H9 (cell line): ENCODE results near the gene ATP1B2. TPM values are rescaled to one million over a fixed set of nuclear protein-coding genes. Genes with fewer than 3 reads are reported as not detected.
A peak's percentile ranks its signal among the peaks of the same experiment; 100 is the strongest.

ENCODE experiments used
- DNase-seq: peaks from one replicate; pipeline ENCODE4 v3.0.0-alpha.2; 2017
- H2AFZ ChIP-seq: one replicate; pipeline ENCODE4 v1.6.1; 2013; ENCODE audit warnings: mild to moderate bottlenecking, low read length, control low read depth, moderate library complexity
- H2AK5ac ChIP-seq: 2 replicates; pipeline ENCODE4 v1.6.1; 2013; ENCODE audit warnings: low read length, control low read depth, mixed read lengths; ENCODE audit not compliant: insufficient read length
- H2BK120ac ChIP-seq: one replicate; pipeline ENCODE4 v1.6.1; 2013; ENCODE audit warnings: low read depth, mild to moderate bottlenecking, low read length, control low read depth, inconsistent platforms; ENCODE audit not compliant: poor library complexity, severe bottlenecking
- H2BK12ac ChIP-seq: 2 replicates; pipeline ENCODE4 v1.6.1; 2013; ENCODE audit warnings: low read length, control low read depth, mixed read lengths, low read depth; ENCODE audit not compliant: insufficient read length
- H2BK15ac ChIP-seq: 2 replicates; pipeline ENCODE4 v1.6.1; 2013; ENCODE audit warnings: low read depth, low read length, control low read depth
- H2BK20ac ChIP-seq: one replicate; pipeline ENCODE4 v1.6.1; 2013; ENCODE audit warnings: low read depth, mild to moderate bottlenecking, low read length, control low read depth, inconsistent platforms; ENCODE audit not compliant: poor library complexity, severe bottlenecking
- H2BK5ac ChIP-seq: 2 replicates; pipeline ENCODE4 v1.6.1; 2013; ENCODE audit warnings: low read length, control low read depth, mixed read lengths; ENCODE audit not compliant: insufficient read length
- H3K14ac ChIP-seq: 2 replicates; pipeline ENCODE4 v1.6.1; 2013; ENCODE audit warnings: low read length, control low read depth; ENCODE audit not compliant: insufficient read depth
- H3K18ac ChIP-seq: 2 replicates; pipeline ENCODE4 v1.6.1; 2013; ENCODE audit warnings: low read depth, mild to moderate bottlenecking, mixed read lengths, low read length, control low read depth; ENCODE audit not compliant: insufficient read length
- H3K23ac ChIP-seq: 2 replicates; pipeline ENCODE4 v1.6.1; 2013; ENCODE audit warnings: low read length, control low read depth, mixed read lengths, low read depth; ENCODE audit not compliant: insufficient read length
- H3K23me2 ChIP-seq: 2 replicates; pipeline ENCODE4 v1.6.1; 2013; ENCODE audit warnings: low read depth, mild to moderate bottlenecking, mixed read lengths, low read length, control low read depth; ENCODE audit not compliant: insufficient read length, poor library complexity, severe bottlenecking
- H3K27ac ChIP-seq: 2 replicates; pipeline ENCODE4 v1.5.1; 2013; ENCODE audit warnings: low read length, control low read depth, mixed read lengths, low read depth; ENCODE audit not compliant: insufficient read length
- H3K27me3 ChIP-seq: 2 replicates; pipeline ENCODE4 v1.6.1; 2013; ENCODE audit warnings: low read length, control low read depth, inconsistent platforms; ENCODE audit not compliant: insufficient read depth
- H3K4ac ChIP-seq: 2 replicates; pipeline ENCODE4 v1.6.1; 2013; ENCODE audit warnings: low read depth, mild to moderate bottlenecking, control low read depth, inconsistent platforms, low read length, moderate library complexity
- H3K4me1 ChIP-seq: 2 replicates; pipeline ENCODE4 v1.6.1; 2013; ENCODE audit warnings: low read length, control low read depth, inconsistent platforms; ENCODE audit not compliant: insufficient read depth
- H3K4me2 ChIP-seq: 2 replicates; pipeline ENCODE4 v1.6.1; 2013; ENCODE audit warnings: low read length, control low read depth, mixed read lengths; ENCODE audit not compliant: insufficient read length, insufficient read depth
- H3K56ac ChIP-seq: 2 replicates; pipeline ENCODE4 v1.6.1; 2013; ENCODE audit warnings: low read depth, mild to moderate bottlenecking, mixed read lengths, low read length, control low read depth; ENCODE audit not compliant: insufficient read length
- H3K79me1 ChIP-seq: 2 replicates; pipeline ENCODE4 v1.6.1; 2013; ENCODE audit warnings: low read depth, mild to moderate bottlenecking, moderate library complexity, low read length, control low read depth, inconsistent platforms; ENCODE audit not compliant: insufficient read depth, poor library complexity, severe bottlenecking
- H3K79me2 ChIP-seq: 2 replicates; pipeline ENCODE4 v1.6.1; 2013; ENCODE audit warnings: low read length, control low read depth, inconsistent platforms; ENCODE audit not compliant: insufficient read depth
- H3K9ac ChIP-seq: 2 replicates; pipeline ENCODE4 v1.6.1; 2013; ENCODE audit warnings: low read length, control low read depth, mixed read lengths; ENCODE audit not compliant: insufficient read length; ENCODE audit errors: extremely low read depth
- H3K9me3 ChIP-seq: one replicate; pipeline ENCODE4 v1.6.1; 2013; ENCODE audit warnings: low read depth, low read length, inconsistent platforms; ENCODE audit not compliant: control insufficient read depth
- H3T11ph ChIP-seq: one replicate; pipeline ENCODE4 v1.6.1; 2013; ENCODE audit warnings: mild to moderate bottlenecking, low read length, control low read depth, inconsistent platforms
- H4K20me1 ChIP-seq: one replicate; pipeline ENCODE4 v1.6.1; 2013; ENCODE audit not compliant: control insufficient read depth, insufficient read length, insufficient read depth
- H4K5ac ChIP-seq: 2 replicates; pipeline ENCODE4 v1.6.1; 2013; ENCODE audit warnings: low read depth, mild to moderate bottlenecking, mixed read lengths, low read length, control low read depth; ENCODE audit not compliant: insufficient read length
- H4K8ac ChIP-seq: replicated peaks from 2 replicates; pipeline ENCODE4 v1.6.1; 2013; ENCODE audit warnings: low read length, control low read depth, mixed read lengths, low read depth; ENCODE audit not compliant: insufficient read length
- H4K91ac ChIP-seq: 2 replicates; pipeline ENCODE4 v1.6.1; 2013; ENCODE audit warnings: low read depth, mild to moderate bottlenecking, moderate library complexity, mixed read lengths, low read length, control low read depth; ENCODE audit not compliant: insufficient read length
- H3K27ac Mint-ChIP-seq, 3 experiments: 2 replicates in 2 of 3; 3 replicates in 1 of 3; pipeline ENCODE4 v1.8.0; 2020 to 2021; ENCODE audit warnings: mixed read lengths in 3 of 3, mild to moderate bottlenecking in 1 of 3, moderate library complexity in 1 of 3
- H3K27me3 Mint-ChIP-seq: 2 replicates; pipeline ENCODE4 v1.8.0; 2021; ENCODE audit warnings: low read depth, mild to moderate bottlenecking, moderate library complexity, mixed read lengths
- H3K36me3 Mint-ChIP-seq, 3 experiments: 2 replicates in 2 of 3; 3 replicates in 1 of 3; pipeline ENCODE4 v1.8.0; 2020 to 2021; ENCODE audit warnings: low read depth in 3 of 3, mixed read lengths in 3 of 3; ENCODE audit not compliant: insufficient read depth in 1 of 3
- H3K4me1 Mint-ChIP-seq, 2 experiments: 2 replicates each; pipeline ENCODE4 v1.8.0; 2020; ENCODE audit warnings: mixed read lengths in 2 of 2
- H3K4me3 Mint-ChIP-seq, 2 experiments: 2 replicates in 1 of 2; 3 replicates in 1 of 2; pipeline ENCODE4 v1.8.0; 2020 to 2021; ENCODE audit warnings: mild to moderate bottlenecking in 2 of 2, mixed read lengths in 2 of 2, moderate library complexity in 1 of 2
- H3K9me3 Mint-ChIP-seq, 2 experiments: 2 replicates in 1 of 2; 3 replicates in 1 of 2; pipeline ENCODE4 v1.8.0; 2020; ENCODE audit warnings: mild to moderate bottlenecking in 2 of 2, mixed read lengths in 2 of 2, moderate library complexity in 1 of 2
- CTCF ChIP-seq: fragments of 200-600 bp; sonication (generic); conservative IDR thresholded peaks from 3 replicates; pipeline ENCODE4 v1.8.0; 2021; ENCODE audit warnings: antibody characterized with exemption, mild to moderate bottlenecking
- WGBS: extraction: QIAGEN DNeasy Blood & Tissue Kit; methylation state at CpG from one replicate; pipeline ENCODE4 v1.1.7; 2013; ENCODE audit warnings: missing lambda C conversion rate, low lambda C conversion rate, mixed read lengths; ENCODE audit not compliant: insufficient read length; ENCODE audit errors: extremely low coverage; 5-methylcytosine and 5-hydroxymethylcytosine counted together
- total RNA-seq: library from RNA; stranded (reverse); gene quantifications from 2 replicates; pipeline ENCODE4 v1.2.1, GENCODE V29; 2021

Gene ATP1B2
- total RNA-seq, 1 experiment from 2014 or later: 16.2 TPM

- Histone ChIP-seq H3K9ac (no peak overlapping the region), H3K4me2 (peak overlapping the region; percentile 17), H3K79me1 (no peaks in the 10 kb centered on the region), H3K56ac (no peak overlapping the region), H3K23me2 (no peaks in the 10 kb centered on the region), H3K4ac (no peak overlapping the region), H4K91ac (no peak overlapping the region), H2BK12ac (no peak overlapping the region), H4K5ac (no peak overlapping the region), H2AK5ac (no peak overlapping the region), H2BK15ac (no peak overlapping the region), H3K27ac (no peak overlapping the region), H3K9me3 (peaks cover 10% of the 10 kb centered on the region), H4K20me1 (no peaks in the 10 kb centered on the region), H3T11ph (no peak overlapping the region), H2BK5ac (no peak overlapping the region), H2BK20ac (no peak overlapping the region), H3K14ac (no peak overlapping the region; the same call in 1 of the 2 replicates), H3K18ac (no peak overlapping the region), H2BK120ac (no peak overlapping the region), H3K4me1 (peaks cover 7% of the 10 kb centered on the region; the same call in 1 of the 2 replicates), H2AFZ (no peak overlapping the region), H4K8ac (no peak overlapping the region), H3K79me2 (no peaks in the 10 kb centered on the region; the same call in 1 of the 2 replicates), H3K27me3 (no peaks in the 10 kb centered on the region), H3K23ac (no peak overlapping the region)
- H3K9me3 Mint-ChIP-seq: peaks cover 10% of the 10 kb centered on the region in 2 experiments
- DNase-seq: peak; percentile 72
- no peak for TF ChIP-seq CTCF
- peaks cover 21 to 43% of the 10 kb centered on the region in 2 experiments for H3K4me1 Mint-ChIP-seq
- peaks cover 39 to 43% (median 42%) of the 10 kb centered on the region in 3 experiments for H3K36me3 Mint-ChIP-seq
- peak overlapping the region; percentile 73 to 94 (median 89) for H3K27ac Mint-ChIP-seq
- WGBS: no CpG with 5 or more reads among the region's 5 CpGs
- peak overlapping the region; percentile 50 to 67 for H3K4me3 Mint-ChIP-seq
- H3K27me3 Mint-ChIP-seq: no peaks in the 10 kb centered on the region
These were observed 25.8 kb downstream of the ATP1B2 start for GRCh38 chr17:7676533-7676932.
